Mucosa of rectum (tissue), 2 donors: ENCODE measurements around the gene INO80B.

Source experiments
- H3K27ac ChIP-seq, 2 donors: one replicate each; pipeline ENCODE4 v1.7.0; 2013; ENCODE audit warnings: inconsistent platforms in 2 of 2, low read depth in 2 of 2, low read length in 2 of 2
- H3K27me3 ChIP-seq, 2 donors: one replicate each; pipeline ENCODE4 v1.7.0; 2013; ENCODE audit warnings: low read length in 2 of 2; ENCODE audit not compliant: control insufficient read depth in 2 of 2, insufficient read depth in 2 of 2
- H3K36me3 ChIP-seq, 2 donors: one replicate each; pipeline ENCODE4 v1.7.0; 2013; ENCODE audit warnings: low read length in 2 of 2; ENCODE audit not compliant: control insufficient read depth in 2 of 2, insufficient read depth in 2 of 2
- H3K4me1 ChIP-seq, 2 donors: one replicate each; pipeline ENCODE4 v1.7.0; 2013; ENCODE audit warnings: low read length in 2 of 2, mild to moderate bottlenecking in 1 of 2; ENCODE audit not compliant: control insufficient read depth in 2 of 2, insufficient read depth in 2 of 2
- H3K4me3 ChIP-seq, 2 donors: one replicate each; pipeline ENCODE4 v1.7.0; 2013; ENCODE audit warnings: low read length in 2 of 2
- H3K9ac ChIP-seq, 2 donors: one replicate each; pipeline ENCODE4 v1.7.0; 2013; ENCODE audit warnings: low read length in 2 of 2, low read depth in 1 of 2, mild to moderate bottlenecking in 1 of 2
- H3K9me3 ChIP-seq, 2 donors: one replicate each; pipeline ENCODE4 v1.7.0; 2013; ENCODE audit warnings: low read length in 2 of 2; ENCODE audit not compliant: control insufficient read depth in 2 of 2
- donor health status: healthy.
- donor health status: Normal muscosa, but diverticular disease.

The INO80B gene

DNA sequence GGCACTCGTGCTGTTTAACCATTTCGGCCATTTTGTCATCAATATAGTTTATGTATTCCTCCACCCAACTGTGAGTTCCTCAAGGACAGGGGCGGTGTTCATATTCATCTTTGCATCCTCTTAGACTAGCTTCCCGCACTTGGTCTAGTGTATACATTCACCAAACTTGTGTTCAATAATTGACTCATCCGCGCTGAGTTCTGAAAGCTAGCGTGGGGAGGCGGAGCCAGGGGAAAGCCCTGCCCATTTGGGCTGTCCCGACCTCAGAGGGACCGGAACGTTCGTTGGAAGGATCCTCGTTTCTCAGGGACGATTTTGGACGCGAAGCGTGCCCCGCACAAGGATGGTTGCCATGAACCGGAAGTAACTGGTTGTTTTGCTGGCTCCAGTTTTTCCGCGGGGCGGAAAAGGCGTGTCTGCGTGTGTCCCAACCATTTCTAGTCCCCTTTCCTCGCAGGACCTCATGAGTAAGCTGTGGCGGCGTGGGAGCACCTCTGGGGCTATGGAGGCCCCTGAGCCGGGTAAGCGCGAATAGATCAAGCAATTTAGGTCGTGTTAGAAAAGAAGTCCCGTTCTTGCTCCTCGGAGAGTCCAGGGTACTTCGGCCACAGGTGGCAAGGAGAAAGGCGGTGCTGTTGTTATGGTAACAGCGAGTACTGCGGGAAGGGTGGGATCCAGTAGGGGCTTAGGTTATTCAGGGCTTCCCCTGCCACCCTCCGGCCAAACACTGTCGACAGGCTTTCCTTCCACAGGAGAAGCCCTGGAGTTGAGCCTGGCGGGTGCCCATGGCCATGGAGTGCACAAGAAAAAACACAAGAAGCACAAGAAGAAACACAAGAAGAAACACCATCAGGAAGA is at the start of gene INO80B:
TSS of gene INO80B (plus strand) at position 434 of the 858 bp plus-strand sequence. CDS start at position 464, 30 bp downstream.
- peak within 1 kb of the TSS; percentile 79 to 95 for H3K4me3 ChIP-seq
- H3K9ac ChIP-seq: peak within 1 kb of the TSS; percentile 79 to 80
- peaks cover 25 to 26% of the 10 kb centered on the region in 2 donors for H3K4me1 ChIP-seq
- H3K9me3 ChIP-seq: no peaks in the 10 kb centered on the region
- peak within 1 kb of the TSS in 1 of 2 donors; percentile 63 for H3K27ac ChIP-seq
- H3K36me3 ChIP-seq: peaks cover 0 to 3% of the 10 kb centered on the region in 2 donors
- no peaks in the 10 kb centered on the region for H3K27me3 ChIP-seq

DNA sequence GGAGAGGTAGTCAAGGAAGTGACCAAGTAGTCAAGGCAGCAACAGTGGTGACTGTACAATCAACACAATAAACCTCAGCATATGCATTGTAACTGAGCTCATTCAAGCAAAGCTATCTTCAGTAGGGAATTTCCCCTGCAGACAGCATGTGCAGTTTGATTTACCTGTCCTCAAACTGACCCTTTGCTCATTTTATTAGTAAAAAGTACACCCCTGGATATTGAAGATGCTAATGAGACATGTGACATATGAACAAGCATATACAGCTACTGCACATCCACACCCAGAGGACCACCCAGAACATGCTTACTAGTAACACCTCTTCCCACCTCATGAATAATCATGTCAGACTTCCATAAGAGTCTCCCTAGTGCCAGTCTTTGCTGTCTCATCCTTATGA is 48.9 kb upstream of the INO80B start:
- no peaks in the 10 kb centered on the region for H3K36me3 ChIP-seq
- no peak overlapping the region for H3K27ac ChIP-seq
- H3K9me3 ChIP-seq: no peaks in the 10 kb centered on the region

GRCh38 chr2:74407682-74408081 is 47.2 kb upstream of the INO80B start:
- no peak overlapping the region for H3K27ac ChIP-seq
- no peak overlapping the region for H3K4me3 ChIP-seq
- H3K9me3 ChIP-seq: no peaks in the 10 kb centered on the region
- no peaks in the 10 kb centered on the region for H3K27me3 ChIP-seq
- no peaks in the 10 kb centered on the region for H3K36me3 ChIP-seq
- no peaks in the 10 kb centered on the region for H3K4me1 ChIP-seq
- no peak overlapping the region for H3K9ac ChIP-seq

More for the DNA sequence above, 48.9 kb upstream of the INO80B start:
- Histone ChIP-seq H3K9ac (no peak overlapping the region), H3K4me3 (no peak overlapping the region), H3K27me3 (no peaks in the 10 kb centered on the region), H3K4me1 (no peaks in the 10 kb centered on the region)

DNA sequence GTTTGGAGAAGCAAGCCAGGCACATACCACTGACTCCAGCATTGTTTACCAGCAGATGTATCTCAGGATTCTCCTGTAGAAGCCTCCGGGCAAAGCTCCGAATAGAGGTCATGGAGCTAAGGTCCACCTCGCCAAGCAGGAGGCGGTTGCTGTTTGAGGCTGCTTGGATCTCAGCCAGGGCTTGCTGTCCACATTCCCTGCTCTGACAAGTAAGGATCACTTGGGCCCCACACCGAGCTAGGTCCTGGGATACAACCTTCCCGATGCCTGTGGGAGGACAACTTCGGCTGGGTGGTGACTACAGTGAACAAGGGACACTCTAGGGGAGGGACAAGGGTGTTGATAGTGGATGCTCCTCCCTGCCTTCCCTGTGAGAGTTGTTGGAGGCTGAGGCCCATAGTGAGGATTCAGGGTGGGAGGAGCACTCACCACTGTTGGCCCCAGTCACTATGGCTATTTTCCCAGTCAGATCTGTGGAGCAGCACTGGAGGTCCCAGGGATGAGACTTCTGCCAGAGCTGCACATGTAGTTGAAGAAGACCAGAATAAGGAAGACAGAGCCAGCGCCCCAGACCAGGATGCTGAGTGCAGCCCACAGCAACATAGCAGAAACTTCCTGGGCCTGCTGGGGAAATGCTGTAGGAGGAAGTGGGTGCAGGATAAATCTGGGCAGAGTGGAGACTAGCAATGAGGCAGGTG is 41.7 kb upstream of the INO80B start:
- peak overlapping the region in 1 of 2 donors; percentile 7 for H3K4me3 ChIP-seq
- no peak overlapping the region for H3K9ac ChIP-seq

GRCh38 chr2:74414441-74414840 is 40.4 kb upstream of the INO80B start:
- no peaks in the 10 kb centered on the region for H3K9me3 ChIP-seq
- H3K9ac ChIP-seq: peak overlapping the region in 1 of 2 donors; percentile 62
- peak overlapping the region in 1 of 2 donors; percentile 48 for H3K27ac ChIP-seq
- H3K4me3 ChIP-seq: peak overlapping the region; percentile 60 to 68
- no peaks in the 10 kb centered on the region for H3K27me3 ChIP-seq
- H3K36me3 ChIP-seq: no peaks in the 10 kb centered on the region
- H3K4me1 ChIP-seq: peaks cover 8 to 15% of the 10 kb centered on the region in 2 donors

More for the DNA sequence above, 41.7 kb upstream of the INO80B start:
- Histone ChIP-seq H3K27me3 (no peaks in the 10 kb centered on the region), H3K9me3 (no peaks in the 10 kb centered on the region), H3K4me1 (peaks cover 8 to 15% of the 10 kb centered on the region in 2 donors), H3K27ac (no peak overlapping the region), H3K36me3 (no peaks in the 10 kb centered on the region)

- H3K4me3 ChIP-seq: peak overlapping the region; percentile 60 to 68
- peak overlapping the region; percentile 52 to 62 for H3K9ac ChIP-seq
- H3K4me1 ChIP-seq: peaks cover 8 to 15% of the 10 kb centered on the region in 2 donors
- no peaks in the 10 kb centered on the region for H3K36me3 ChIP-seq
- H3K27ac ChIP-seq: peak overlapping the region in 1 of 2 donors; percentile 48
- no peaks in the 10 kb centered on the region for H3K27me3 ChIP-seq
- no peaks in the 10 kb centered on the region for H3K9me3 ChIP-seq
Observed at GRCh38 chr2:74414881-74415761, 39.8 kb upstream of the INO80B start.

GRCh38 chr2:74415762-74416395 is 39.0 kb upstream of the INO80B start:
- peaks cover 10 to 19% of the 10 kb centered on the region in 2 donors for H3K4me1 ChIP-seq
- H3K27me3 ChIP-seq: no peaks in the 10 kb centered on the region
- no peaks in the 10 kb centered on the region for H3K36me3 ChIP-seq
- H3K27ac ChIP-seq: no peak overlapping the region
- peak overlapping the region; percentile 60 to 68 for H3K4me3 ChIP-seq
- H3K9ac ChIP-seq: peak overlapping the region; percentile 38 to 62
- H3K9me3 ChIP-seq: no peaks in the 10 kb centered on the region

DNA sequence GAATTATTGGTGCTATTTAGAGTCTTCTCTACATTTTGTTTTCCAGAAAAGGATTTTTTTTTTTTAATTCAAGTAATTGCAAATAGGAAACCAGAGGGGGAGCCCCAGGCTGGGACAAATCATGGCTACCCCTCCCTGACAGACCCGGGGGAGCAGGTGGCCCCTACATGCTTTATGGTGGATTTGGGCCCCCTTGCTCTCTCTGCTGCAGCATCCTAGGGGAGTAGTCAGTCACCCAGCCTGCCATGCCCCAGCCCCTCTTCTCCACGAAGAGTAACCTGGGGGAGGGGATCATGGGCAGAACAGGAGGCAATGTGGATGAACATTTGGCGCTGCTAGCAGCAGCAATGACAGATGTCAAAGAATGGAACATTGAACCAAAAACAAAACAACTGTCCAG is 38.1 kb upstream of the INO80B start:
- Histone ChIP-seq H3K4me3 (no peak overlapping the region), H3K27me3 (no peaks in the 10 kb centered on the region), H3K27ac (no peak overlapping the region), H3K36me3 (no peaks in the 10 kb centered on the region), H3K9me3 (no peaks in the 10 kb centered on the region), H3K9ac (no peak overlapping the region), H3K4me1 (peaks cover 14 to 20% of the 10 kb centered on the region in 2 donors)

- Histone ChIP-seq H3K9me3 (no peaks in the 10 kb centered on the region), H3K36me3 (no peaks in the 10 kb centered on the region), H3K9ac (no peak overlapping the region), H3K4me3 (no peak overlapping the region), H3K27me3 (no peaks in the 10 kb centered on the region), H3K27ac (no peak overlapping the region), H3K4me1 (peaks cover 14 to 24% of the 10 kb centered on the region in 2 donors)
Observed at GRCh38 chr2:74417197-74417596, 37.7 kb upstream of the INO80B start.
